Body of pancreas (tissue), 4 donors: ENCODE results near the gene ZNF407. TPM values are rescaled to one million over a fixed set of nuclear protein-coding genes. Genes with fewer than 3 reads are reported as not detected.

Experiments
- ATAC-seq: fragments of 150-250 bp; one replicate; pipeline ENCODE4 v1.9.1; 2016
- DNase-seq, 4 donors: peaks; one replicate each; pipeline ENCODE4 v3.0.0-alpha.2; 2019
- H3K27ac ChIP-seq, 4 donors: fragments of 200-600 bp; sonication (generic); 1 replicate in 3 of 4; 2 replicates in 1 of 4; pipeline versions ENCODE4 v1.5.1 to v1.6.1; 2016 to 2019; ENCODE audit warnings: mild to moderate bottlenecking in 1 of 4, mixed read lengths in 1 of 4, moderate library complexity in 1 of 4
- H3K27me3 ChIP-seq, 2 donors: fragments of 200-600 bp; sonication (generic); one replicate each; pipeline ENCODE4 v1.6.0; 2016; ENCODE audit warnings: mild to moderate bottlenecking in 1 of 2
- H3K36me3 ChIP-seq, 2 donors: fragments of 200-600 bp; sonication (generic); replicated peaks in 1 of 2; 2 replicates each; pipeline ENCODE4 v1.5.1; 2016; ENCODE audit warnings: low read depth in 2 of 2; ENCODE audit not compliant: insufficient read depth in 1 of 2
- H3K4me1 ChIP-seq: fragments of 200-600 bp; sonication (generic); one replicate; pipeline ENCODE4 v1.6.0; 2016
- H3K4me3 ChIP-seq, 2 donors: fragments of 200-600 bp; sonication (generic); 1 replicate in 1 of 2; 2 replicates in 1 of 2; pipeline ENCODE4 v1.5.1; 2016 to 2019
- H3K9me3 ChIP-seq, 3 donors: fragments of 200-600 bp; sonication (generic); 1 replicate in 2 of 3; 2 replicates in 1 of 3; pipeline ENCODE4 v1.5.1; 2016
- POLR2A ChIP-seq, 3 donors: fragments of 450-650 bp; IDR thresholded peaks; one replicate each; pipeline ENCODE4 v1.6.1; 2016; ENCODE audit warnings: antibody characterized with exemption in 3 of 3, mild to moderate bottlenecking in 2 of 3
- WGBS, 2 donors: methylation state at CpG; one replicate each; pipeline ENCODE4 v1.1.5; 2017; 5-methylcytosine and 5-hydroxymethylcytosine counted together
- intact Hi-C: fragments of 100-400 bp; cut with DNase I; formaldehyde crosslinking; loops from one replicate; pipeline ENCODE4 v1.15.1; 2023
- total RNA-seq, 2 donors: library from RNA; depleted of rRNA; stranded (reverse); fragments of >200 nt; gene quantifications; one replicate each; pipeline ENCODE4 v1.1.0, GENCODE V29; 2016
- TF ChIP-seq, protein P1 (sequence below), 7 experiments: fragments of 450-650 bp in 4 of 7; fragments of 200-600 bp in 3 of 7; sonication (generic) in 3 of 7; IDR thresholded peaks; one replicate each; pipeline ENCODE4 v1.5.1; 2016 to 2019; ENCODE audit warnings: antibody characterized with exemption in 7 of 7

Gene ZNF407
- total RNA-seq, 2 donors from 2014 or later = 14.3 to 19.1 TPM

DNA sequence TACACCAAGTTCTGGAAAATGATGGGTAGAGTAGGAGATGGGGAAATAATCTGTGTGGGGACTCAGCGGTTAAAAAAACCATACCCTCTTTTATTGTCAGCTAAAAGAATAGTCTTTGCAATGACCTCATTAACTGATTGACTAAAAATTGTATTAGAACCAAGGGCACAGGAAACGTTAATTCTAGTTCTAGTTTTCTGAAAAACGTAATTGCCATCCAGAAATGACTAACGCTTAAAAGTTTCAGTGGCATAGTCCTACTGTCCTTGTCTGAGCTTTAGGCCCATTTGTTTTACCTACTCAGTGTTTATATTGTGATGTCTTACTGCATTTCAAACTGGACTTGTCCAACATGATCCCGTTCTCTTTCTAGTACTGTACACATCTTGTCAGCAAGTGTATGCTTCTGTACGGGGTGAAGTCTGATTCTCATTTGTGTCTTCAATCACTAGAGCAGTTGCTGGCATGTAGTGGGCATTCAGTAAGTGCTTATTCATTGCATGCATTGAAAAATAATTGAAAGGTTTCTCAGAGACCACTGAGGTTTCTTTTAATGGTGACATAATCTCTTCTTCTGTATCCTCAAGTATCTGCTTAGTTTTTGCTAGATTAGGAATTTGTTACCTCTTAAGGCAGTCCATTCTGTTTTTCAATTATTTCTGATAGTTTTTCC lies 81.5 kb downstream of the ZNF407 start:
- ATAC-seq = no peak
- H3K36me3 ChIP-seq = no peaks in the 10 kb centered on the region

DNA sequence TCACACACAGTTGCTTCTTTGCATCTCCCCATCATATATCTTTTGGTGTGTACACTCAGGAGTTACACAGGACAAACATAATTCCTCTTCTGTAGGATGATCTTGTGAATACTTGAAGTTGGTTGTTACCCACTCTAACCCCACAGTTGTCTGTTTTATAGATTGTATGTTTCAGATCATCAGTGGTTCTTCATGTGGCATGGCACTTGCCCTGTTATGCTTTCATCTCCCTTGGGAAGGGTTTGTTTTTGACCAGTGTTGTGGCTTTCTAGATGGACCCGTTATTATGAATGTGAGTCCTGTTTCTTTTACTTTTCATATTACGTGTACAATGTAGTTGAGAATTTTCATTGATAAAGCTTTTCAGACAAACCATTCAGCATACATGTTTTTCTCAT lies 82.0 kb downstream of the ZNF407 start:
- DNase-seq = no peak
- intact Hi-C loops = no loop called here

More for the DNA sequence above, 81.5 kb downstream of the ZNF407 start:
- H3K4me1 ChIP-seq = no peaks in the 10 kb centered on the region
- WGBS, 2 donors = 84% methylated on average over 6 of the region's 6 CpGs
- DNase-seq = no peak
- H3K27me3 ChIP-seq = no peaks in the 10 kb centered on the region
- intact Hi-C loops = no loop called here
- H3K27ac ChIP-seq = no peak overlapping the region
- TF ChIP-seq, protein P1, sequence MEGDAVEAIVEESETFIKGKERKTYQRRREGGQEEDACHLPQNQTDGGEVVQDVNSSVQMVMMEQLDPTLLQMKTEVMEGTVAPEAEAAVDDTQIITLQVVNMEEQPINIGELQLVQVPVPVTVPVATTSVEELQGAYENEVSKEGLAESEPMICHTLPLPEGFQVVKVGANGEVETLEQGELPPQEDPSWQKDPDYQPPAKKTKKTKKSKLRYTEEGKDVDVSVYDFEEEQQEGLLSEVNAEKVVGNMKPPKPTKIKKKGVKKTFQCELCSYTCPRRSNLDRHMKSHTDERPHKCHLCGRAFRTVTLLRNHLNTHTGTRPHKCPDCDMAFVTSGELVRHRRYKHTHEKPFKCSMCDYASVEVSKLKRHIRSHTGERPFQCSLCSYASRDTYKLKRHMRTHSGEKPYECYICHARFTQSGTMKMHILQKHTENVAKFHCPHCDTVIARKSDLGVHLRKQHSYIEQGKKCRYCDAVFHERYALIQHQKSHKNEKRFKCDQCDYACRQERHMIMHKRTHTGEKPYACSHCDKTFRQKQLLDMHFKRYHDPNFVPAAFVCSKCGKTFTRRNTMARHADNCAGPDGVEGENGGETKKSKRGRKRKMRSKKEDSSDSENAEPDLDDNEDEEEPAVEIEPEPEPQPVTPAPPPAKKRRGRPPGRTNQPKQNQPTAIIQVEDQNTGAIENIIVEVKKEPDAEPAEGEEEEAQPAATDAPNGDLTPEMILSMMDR (IDR thresholded peaks at IDR 0.05) = no peak
- no peak for TF ChIP-seq POLR2A (IDR thresholded peaks at IDR 0.05)
- H3K4me3 ChIP-seq = no peak overlapping the region
- no peaks in the 10 kb centered on the region for H3K9me3 ChIP-seq

DNA sequence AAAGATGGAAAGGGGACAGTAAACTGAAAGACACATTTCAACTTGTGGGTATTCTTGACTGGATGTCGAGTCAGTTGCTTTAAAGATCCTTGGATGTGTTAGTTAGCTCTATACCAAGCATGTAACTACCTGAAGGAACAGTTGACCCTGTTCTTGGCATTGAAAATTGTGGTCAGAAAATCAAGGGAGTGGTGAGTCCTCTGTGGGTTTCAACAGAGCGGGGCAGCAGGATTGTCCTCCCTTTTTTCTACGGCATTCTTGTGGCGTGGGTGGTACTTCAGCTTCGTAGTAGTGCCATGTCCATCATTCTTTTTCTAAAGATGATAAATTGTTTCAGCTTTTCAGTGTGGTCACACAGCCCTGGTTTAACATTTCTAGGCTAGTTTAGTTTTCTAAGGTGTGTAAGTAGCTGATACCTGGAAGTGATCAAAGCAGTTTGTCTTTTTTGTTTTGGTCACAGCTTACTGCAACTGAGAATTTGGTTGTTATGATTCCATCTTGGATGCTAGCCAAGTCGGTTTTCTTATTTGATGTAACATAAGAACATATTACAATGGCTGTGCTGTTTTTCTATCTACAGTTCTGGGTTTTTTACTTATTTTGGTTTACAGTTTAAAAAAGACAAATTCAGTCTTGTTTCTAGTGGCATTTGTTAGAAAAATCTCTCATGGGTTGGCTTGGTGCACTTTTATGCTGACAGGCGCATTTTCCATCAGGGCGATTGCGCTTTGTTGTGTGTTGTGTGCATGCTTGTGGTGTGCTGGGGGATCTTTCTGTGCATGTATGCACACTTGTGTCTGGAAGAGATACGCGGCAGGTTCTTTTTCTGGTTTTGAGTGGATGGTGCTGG lies 84.7 kb downstream of the ZNF407 start:
- Histone ChIP-seq H3K4me1 (no peaks in the 10 kb centered on the region), H3K4me3 (no peak overlapping the region), H3K27me3 (no peaks in the 10 kb centered on the region), H3K27ac (no peak overlapping the region), H3K36me3 (no peaks in the 10 kb centered on the region), H3K9me3 (no peaks in the 10 kb centered on the region)
- ATAC-seq = no peak
- no peak for DNase-seq
- WGBS, 2 donors = 90 to 91% methylated on average over 11 of the region's 11 CpGs
- TF ChIP-seq, protein P1 (IDR thresholded peaks at IDR 0.05) = no peak
- intact Hi-C loops = no loop called here

More for the DNA sequence above, 82.0 kb downstream of the ZNF407 start:
- Histone ChIP-seq H3K4me3 (no peak overlapping the region), H3K36me3 (no peaks in the 10 kb centered on the region), H3K9me3 (no peaks in the 10 kb centered on the region), H3K4me1 (no peaks in the 10 kb centered on the region), H3K27ac (no peak overlapping the region), H3K27me3 (no peaks in the 10 kb centered on the region)
- WGBS, 2 donors = 67 to 100% methylated on average over 2 of the region's 2 CpGs
- TF ChIP-seq, protein P1 (IDR thresholded peaks at IDR 0.05) = no peak
- no peak for TF ChIP-seq POLR2A (IDR thresholded peaks at IDR 0.05)
- no peak for ATAC-seq

DNA sequence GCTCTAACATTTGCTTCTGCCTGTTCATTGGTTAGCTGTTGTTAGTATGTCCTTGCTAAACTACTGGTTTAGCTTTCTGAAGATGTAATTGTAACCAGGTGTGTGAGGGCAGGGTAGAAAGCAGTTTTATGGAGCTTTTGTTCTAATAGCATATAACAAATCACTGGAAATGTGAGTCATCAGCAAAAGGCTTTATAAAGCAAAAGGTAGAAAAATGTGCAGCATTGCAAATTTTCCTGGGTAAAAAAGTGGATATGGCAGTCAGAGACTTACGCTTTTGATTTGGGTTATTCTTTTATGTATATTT lies 85.3 kb downstream of the ZNF407 start:
- WGBS, 2 donors = 96% methylated on average over 1 of the region's 1 CpG
- H3K36me3 ChIP-seq = no peaks in the 10 kb centered on the region

More for the DNA sequence above, 85.3 kb downstream of the ZNF407 start:
- Histone ChIP-seq H3K9me3 (no peaks in the 10 kb centered on the region), H3K4me1 (no peaks in the 10 kb centered on the region), H3K27ac (no peak overlapping the region), H3K27me3 (no peaks in the 10 kb centered on the region), H3K4me3 (no peak overlapping the region)
- intact Hi-C loops = no loop called here
- no peak for DNase-seq
- TF ChIP-seq POLR2A (IDR thresholded peaks at IDR 0.05) = no peak
- TF ChIP-seq, protein P1 (IDR thresholded peaks at IDR 0.05) = no peak
- ATAC-seq = no peak
